ENCODE results near the gene SPACDR.

The SPACDR gene

DNA sequence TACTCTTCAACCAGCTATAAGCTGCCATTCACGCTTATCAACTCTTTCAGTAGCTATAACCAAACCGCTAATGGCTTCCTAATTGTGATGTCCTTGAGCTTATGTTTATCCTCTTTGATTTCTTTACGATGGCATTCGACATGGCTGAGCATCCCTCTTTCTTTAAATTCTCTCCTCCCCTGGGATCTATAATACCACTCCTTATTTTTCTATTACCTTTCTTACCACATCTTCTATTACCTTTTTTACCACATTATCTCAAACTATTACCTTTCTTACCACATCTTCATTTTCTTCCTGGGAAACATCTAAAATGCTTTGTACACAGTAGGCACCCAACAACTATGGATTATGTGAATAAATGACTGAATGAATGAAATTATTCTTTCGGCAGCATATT lies 48.6 kb downstream of the SPACDR start:
- FAIRE-seq: no peak
- DNase-seq (ENCODE audit: insufficient read length, low spot score): no peak

DNA sequence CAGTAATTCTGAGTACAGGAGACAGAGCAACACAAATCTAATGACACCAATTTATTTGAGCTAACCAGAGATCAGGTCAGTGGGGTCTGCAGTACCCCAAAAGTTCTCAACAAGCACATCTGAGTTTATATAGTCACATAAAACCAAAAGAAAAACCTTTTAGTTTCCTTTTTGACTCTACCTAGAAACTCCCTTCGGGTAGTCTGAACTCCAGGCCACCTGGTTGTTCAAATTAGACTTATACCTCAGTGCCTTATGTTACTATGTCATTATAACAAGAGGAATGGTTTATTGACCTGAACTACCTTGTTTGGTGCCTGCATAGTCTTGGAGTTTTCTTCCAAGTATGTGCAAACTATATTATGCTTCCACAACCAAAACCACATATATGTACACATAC lies 50.2 kb downstream of the SPACDR start:
- no peak for FAIRE-seq

More for the DNA sequence above, 48.6 kb downstream of the SPACDR start:
- TF ChIP-seq POLR2A (IDR thresholded peaks at IDR 0.05; ENCODE audit: low read depth, low read length): no peak

DNA sequence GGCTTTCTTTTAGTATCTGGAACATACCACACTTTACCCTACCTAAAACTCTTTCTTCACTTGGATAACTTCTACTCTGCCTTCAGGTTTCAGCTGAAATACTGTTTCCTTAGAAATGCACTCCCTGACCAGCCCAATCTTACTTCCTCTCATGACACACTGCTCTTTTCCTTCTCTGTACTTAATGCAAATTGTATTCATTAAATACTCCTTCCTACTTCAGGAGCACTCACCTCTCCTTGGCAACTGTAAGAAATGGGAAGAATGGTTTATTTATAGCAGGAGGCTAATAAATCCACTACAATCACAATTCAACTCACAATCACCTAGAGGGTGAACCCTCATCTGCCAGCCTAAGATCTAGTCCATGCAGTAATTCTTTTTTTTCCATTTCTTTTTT lies 50.7 kb downstream of the SPACDR start:
- DNase-seq (ENCODE audit: insufficient read length, low spot score): no peak
- TF ChIP-seq POLR2A (IDR thresholded peaks at IDR 0.05; ENCODE audit: low read depth, low read length): no peak
- no peak for FAIRE-seq

More for the DNA sequence above, 50.2 kb downstream of the SPACDR start:
- TF ChIP-seq POLR2A (IDR thresholded peaks at IDR 0.05; ENCODE audit: low read depth, low read length): no peak
- DNase-seq (ENCODE audit: insufficient read length, low spot score): no peak

GRCh38 chr7:100411101-100411500 lies 53.0 kb downstream of the SPACDR start:
- DNase-seq (ENCODE audit: insufficient read length, low spot score): no peak
- TF ChIP-seq POLR2A (IDR thresholded peaks at IDR 0.05; ENCODE audit: low read depth, low read length): no peak
- no peak for FAIRE-seq

DNA sequence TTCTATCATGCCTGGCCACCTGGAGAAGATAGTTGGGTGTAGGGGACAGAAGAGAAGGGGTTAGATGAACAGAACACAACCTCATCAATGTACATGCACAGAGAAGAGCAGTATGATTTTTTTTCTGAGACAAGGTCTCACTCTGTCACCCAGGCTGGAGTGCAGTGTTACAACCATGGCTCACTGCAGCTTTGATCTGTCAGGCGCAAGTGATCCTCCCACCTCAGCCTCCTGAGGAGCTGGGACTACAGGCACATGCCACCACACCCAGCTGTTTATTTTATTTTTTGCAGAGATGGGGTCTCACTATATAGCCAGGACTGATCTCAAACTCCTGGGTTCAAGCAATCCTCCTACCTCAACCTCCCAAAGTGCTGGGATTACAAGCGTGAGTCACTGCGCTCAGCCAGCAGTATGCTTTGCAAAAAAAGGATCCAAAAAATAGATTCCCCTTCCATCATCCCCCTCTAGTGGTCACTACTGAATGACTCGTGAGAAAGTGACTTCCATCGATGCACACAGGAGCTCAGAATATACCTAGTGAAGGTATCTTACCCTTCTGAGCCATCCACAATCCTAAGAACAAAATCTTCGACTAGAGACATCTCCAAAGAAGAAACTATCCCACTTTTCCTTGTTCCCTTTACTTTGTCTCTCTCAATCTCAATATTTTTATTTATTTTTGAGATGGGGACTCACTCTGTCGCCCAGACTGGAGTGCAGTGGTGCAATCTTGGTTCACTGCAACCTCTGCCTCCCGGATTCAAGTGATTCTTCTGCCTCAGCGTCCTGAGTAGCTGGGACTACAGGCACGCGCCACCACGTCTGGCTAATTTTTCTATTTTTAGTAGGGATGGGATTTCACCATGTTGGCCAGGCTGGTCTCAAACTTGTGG lies 56.5 kb downstream of the SPACDR start:
- DNase-seq (ENCODE audit: insufficient read length, low spot score): no peak
- FAIRE-seq: no peak
- no peak for TF ChIP-seq POLR2A (IDR thresholded peaks at IDR 0.05; ENCODE audit: low read depth, low read length)

DNA sequence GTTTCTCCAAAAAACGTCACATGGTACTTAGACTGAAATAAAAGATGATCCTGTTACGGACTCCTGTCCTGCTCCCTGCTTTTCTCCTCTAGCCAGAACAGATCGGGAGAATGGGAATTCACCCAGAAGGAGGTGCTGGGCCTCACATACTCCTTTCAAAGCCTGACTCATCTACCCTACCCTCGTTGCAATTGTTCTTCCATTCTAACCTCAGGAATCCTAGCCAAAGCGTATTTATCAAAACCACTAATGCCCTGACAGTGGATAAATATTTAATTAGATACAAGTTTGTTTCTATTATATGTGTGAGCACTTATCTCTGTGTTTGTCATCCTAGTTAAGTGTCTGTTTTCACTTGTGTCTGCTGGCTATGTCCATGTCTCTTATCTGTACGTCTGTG lies 57.3 kb downstream of the SPACDR start:
- no peak for TF ChIP-seq POLR2A (IDR thresholded peaks at IDR 0.05; ENCODE audit: low read depth, low read length)
- no peak for FAIRE-seq
- no peak for DNase-seq (ENCODE audit: insufficient read length, low spot score)

Measured in H54 (cell line).